HG03196 (cell line): ENCODE measurements around the gene JAM3.
"Not testable (repeated sequence)": the region's sequence is repeated elsewhere in the genome, so short reads cannot be mapped to it uniquely, and the experiment has no call there.

Experiments
- ATAC-seq: cut with Tn5 transposase; IDR thresholded peaks from one replicate; pipeline ENCODE4 v1.9.1; 2021; ENCODE audit not compliant: unreplicated experiment

JAM3 gene

DNA sequence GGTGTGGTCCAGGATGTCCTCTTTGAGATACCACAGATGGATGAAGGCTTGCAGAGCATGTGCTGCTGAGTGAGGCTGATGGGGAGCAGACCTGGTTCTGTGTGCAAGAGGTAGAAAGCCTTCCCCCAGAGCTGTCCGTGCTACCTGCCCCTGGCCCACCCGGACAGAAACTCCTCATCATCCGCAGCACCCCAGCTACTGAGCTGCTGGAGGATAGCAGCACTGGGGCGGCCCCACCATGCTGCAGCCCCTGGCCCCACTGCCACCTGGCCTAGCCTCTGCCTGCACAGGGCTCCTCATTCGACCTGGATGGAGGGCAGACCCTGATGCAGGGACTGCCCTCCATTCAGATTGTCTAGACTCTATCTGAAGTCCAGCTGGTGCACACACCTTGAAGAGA, 104.4 kb downstream of the JAM3 start:
- ATAC-seq: no peak

DNA sequence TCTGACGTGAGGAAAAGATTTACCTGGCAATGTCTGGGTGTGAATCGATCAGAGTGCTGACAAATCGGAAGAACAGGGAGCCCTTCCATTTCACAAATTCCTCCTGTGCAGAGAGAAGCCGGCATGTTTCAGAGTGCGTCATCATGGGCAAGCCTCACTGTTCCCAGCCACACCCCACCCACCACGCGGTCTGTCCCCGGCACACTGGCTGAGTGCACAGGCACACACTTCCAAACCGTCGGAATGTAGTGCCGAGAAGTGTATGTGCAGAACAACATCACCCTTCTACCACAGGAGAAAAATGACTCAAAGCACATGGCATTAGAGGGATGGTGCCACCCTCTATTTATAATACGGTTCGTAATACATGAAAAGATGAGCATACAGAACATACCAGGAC, 107.4 kb downstream of the JAM3 start:
- no peak for ATAC-seq

DNA sequence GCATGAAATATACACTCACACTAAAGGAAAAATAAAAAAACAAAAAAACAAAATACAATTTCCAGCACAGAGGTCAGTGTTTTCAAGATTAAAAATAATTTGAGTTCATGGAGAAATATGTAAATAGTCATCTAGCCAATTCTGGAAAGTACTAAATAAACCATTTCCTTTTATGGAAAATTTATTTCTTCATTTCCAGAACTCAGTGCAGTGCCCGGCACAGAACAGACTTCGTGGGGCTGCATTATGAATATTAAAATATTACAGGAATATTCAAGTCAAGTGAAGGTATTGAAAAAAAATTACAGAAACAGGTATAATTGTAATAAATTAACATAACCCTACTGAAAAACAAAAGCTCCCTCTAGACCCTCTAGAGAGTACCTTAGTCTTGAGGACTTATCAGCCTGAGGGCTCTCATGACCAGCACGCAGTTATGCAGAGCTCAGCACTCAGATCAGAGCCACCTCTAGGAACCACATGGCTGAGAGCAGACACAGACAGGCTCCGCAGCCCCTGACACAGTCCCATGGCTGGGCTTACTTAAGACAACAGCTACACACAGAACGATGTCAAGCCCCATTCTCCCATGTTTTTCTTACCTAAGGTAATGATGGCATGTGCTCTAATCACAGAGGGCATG, 109.3 kb downstream of the JAM3 start:
- no peak for ATAC-seq

DNA sequence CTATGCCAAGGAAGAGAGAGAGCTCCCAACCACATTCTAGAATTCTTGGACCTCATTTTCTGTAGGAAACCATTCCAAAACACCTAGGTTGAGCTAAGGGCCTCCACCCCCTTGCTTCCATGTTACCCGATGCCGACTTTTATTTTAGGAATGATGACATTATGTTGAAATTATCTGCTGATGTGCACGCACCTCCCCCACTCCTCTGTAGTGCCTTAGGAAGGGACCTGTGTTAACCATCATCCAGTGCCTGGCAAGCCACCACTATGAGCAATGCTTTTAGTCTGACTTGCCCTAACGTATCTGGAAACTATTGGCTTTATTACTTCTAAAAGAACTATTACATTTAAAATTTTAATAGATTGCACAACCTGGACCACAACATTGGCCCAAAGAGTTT, 112.8 kb downstream of the JAM3 start:
- no peak for ATAC-seq

DNA sequence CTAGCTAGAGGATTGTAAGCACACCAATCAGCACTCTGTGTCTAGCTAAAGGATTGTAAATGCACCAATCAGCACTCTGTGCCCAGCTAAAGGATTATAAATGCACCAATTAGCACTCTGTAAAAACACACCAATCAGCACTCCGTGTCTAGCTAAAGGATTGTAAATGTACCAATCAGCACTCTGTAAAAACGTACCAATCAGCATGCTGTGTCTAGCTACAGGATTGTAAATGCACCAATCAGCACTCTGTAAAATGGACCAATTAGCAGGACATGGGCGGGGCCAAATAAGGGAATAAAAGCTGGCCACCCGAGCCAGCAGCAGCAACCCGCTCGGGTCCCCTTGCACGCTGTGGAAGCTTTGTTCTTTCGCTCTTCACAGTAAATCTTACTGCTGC, 119.2 kb downstream of the JAM3 start:
- ATAC-seq: not testable (repeated sequence)

DNA sequence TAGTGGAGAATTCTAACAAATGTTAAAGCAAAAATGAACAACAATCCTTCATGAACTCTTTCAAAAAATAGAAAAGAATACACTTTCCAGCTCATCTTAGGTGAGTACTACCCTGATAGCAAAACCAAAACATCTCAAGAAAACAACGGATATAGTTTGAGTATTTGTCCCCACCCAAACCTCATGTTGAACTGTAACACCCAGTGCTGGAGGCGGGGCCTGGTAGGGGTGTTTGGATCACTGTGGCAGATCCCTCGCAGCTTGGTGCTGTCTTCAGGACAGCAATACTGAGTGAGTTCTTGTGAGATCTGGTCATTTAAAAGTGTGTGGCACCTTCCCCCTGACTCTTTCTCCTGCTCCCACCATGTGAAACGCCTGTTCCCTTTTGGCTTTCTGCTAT, 127.9 kb downstream of the JAM3 start:
- no peak for ATAC-seq

DNA sequence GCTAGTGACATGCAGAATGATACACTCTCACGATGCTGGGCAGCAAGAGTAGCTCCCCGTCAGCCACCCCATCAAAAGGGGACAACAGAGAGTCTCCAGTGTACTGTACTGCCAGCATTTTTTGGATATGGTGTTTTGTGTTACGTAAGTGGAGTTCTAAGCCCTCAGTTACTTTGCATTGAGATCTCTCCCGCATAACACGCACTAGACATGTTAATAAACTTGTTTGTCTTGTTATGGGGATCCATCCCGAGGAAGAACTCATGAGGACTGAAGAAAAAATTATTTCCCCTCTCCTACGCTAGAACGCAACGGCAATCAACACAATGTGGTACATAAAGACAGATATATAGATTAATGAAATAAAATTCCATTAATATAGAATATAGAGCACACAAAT, 130.7 kb downstream of the JAM3 start:
- no peak for ATAC-seq

DNA sequence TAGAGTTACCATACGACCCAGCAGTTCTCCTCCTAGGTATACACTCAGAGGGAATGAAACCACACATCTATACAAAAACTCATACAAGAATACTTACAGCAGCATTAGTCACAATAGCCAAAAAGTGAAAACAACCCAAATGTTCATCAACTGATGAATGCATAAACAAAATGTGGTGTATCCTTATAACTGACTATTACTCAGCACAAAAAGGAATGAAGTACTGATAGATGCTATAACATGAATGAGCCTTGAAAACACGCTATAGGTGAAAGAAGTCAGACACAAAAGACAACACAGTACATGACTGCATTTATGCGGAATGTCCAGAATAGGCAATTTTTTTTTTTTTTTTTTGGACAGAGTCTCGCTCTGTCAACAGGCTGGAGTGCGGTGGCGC, 131.8 kb downstream of the JAM3 start:
- no peak for ATAC-seq
